Measurements from ENCODE around the gene OR2A14. TPM values are rescaled to one million over a fixed set of nuclear protein-coding genes. Genes with fewer than 3 reads are reported as not detected.

Gene OR2A14
- total and polyA plus RNA-seq, 2 of the 4 experiments (the other 2 are of a cell fraction), result not detected

Small RNA genes within 50 kb of the gene (microRNA-seq; reads per million reads assigned to microRNA genes)
- not detected for gene OR2A41P (ENCODE audit: insufficient read depth, insufficient read length)

Small RNA genes within 50 kb of the gene (small RNA-seq; reads per million reads assigned to genes)
- 0 reads per million in 5 experiments for gene OR2A41P

Other genes starting within 250 kb of the OR2A14 start
- gene TCAF1, start 221.0 kb upstream of the OR2A14 start, total RNA-seq (2012; rRNA removed), result 86.4 and 91.8 TPM in 2 replicates
- gene TCAF1, start 221.0 kb upstream of the OR2A14 start, polyA plus RNA-seq (2012; rRNA removed), result 35.1 and 39.3 TPM in 2 replicates
- gene OR2F2, start 187.9 kb upstream of the OR2A14 start, total RNA-seq (2012; rRNA removed), result not detected in 2 replicates
- gene OR2F2, start 187.9 kb upstream of the OR2A14 start, polyA plus RNA-seq (2012; rRNA removed), result not detected in 2 replicates
- gene OR2F1, start 168.3 kb upstream of the OR2A14 start, total RNA-seq (2012; rRNA removed), result not detected in 2 replicates
- not detected in 2 replicates for gene OR2F1, start 168.3 kb upstream of the OR2A14 start, polyA plus RNA-seq (2012; rRNA removed)
- not detected in 2 replicates for gene OR6B1, start 122.9 kb upstream of the OR2A14 start, total RNA-seq (2012; rRNA removed)
- gene OR6B1, start 122.9 kb upstream of the OR2A14 start, polyA plus RNA-seq (2012; rRNA removed), result not detected in 2 replicates
- gene OR2A5, start 74.2 kb upstream of the OR2A14 start, total RNA-seq (2012; rRNA removed), result not detected in 2 replicates
- not detected in 2 replicates for gene OR2A5, start 74.2 kb upstream of the OR2A14 start, polyA plus RNA-seq (2012; rRNA removed)
- not detected in 2 replicates for gene OR2A25, start 53.4 kb upstream of the OR2A14 start, total RNA-seq (2012; rRNA removed)
- not detected in 2 replicates for gene OR2A25, start 53.4 kb upstream of the OR2A14 start, polyA plus RNA-seq (2012; rRNA removed)
- not detected in 2 replicates for gene OR2A12, start 36.9 kb upstream of the OR2A14 start, total RNA-seq (2012; rRNA removed)
- not detected in 2 replicates for gene OR2A12, start 36.9 kb upstream of the OR2A14 start, polyA plus RNA-seq (2012; rRNA removed)
- not detected in 2 replicates for gene OR2A2, start 13.6 kb upstream of the OR2A14 start, total RNA-seq (2012; rRNA removed)
- gene OR2A2, start 13.6 kb upstream of the OR2A14 start, polyA plus RNA-seq (2012; rRNA removed), result not detected in 2 replicates
- not detected in 2 replicates for gene CTAGE4, start 60.3 kb downstream of the OR2A14 start, total RNA-seq (2012; rRNA removed)
- gene CTAGE4, start 60.3 kb downstream of the OR2A14 start, polyA plus RNA-seq (2012; rRNA removed), result 0.03 TPM in 1 of 2 replicates, not detected in the other
- gene ARHGEF35, start 72.7 kb downstream of the OR2A14 start, total RNA-seq (2012; rRNA removed), result not detected in 2 replicates
- not detected in 2 replicates for gene ARHGEF35, start 72.7 kb downstream of the OR2A14 start, polyA plus RNA-seq (2012; rRNA removed)
- gene OR2A42, start 116.4 kb downstream of the OR2A14 start, total RNA-seq (2012; rRNA removed), result not detected in 2 replicates
- not detected in 2 replicates for gene OR2A42, start 116.4 kb downstream of the OR2A14 start, polyA plus RNA-seq (2012; rRNA removed)
- gene OR2A7, start 141.6 kb downstream of the OR2A14 start, total RNA-seq (2012; rRNA removed), result not detected in 2 replicates
- gene OR2A7, start 141.6 kb downstream of the OR2A14 start, polyA plus RNA-seq (2012; rRNA removed), result not detected in 2 replicates
- gene CTAGE8, start 146.1 kb downstream of the OR2A14 start, total RNA-seq (2012; rRNA removed), result not detected in 2 replicates
- gene CTAGE8, start 146.1 kb downstream of the OR2A14 start, polyA plus RNA-seq (2012; rRNA removed), result not detected in 2 replicates
- gene OR2A1, start 189.2 kb downstream of the OR2A14 start, total RNA-seq (2012; rRNA removed), result not detected in 2 replicates
- gene OR2A1, start 189.2 kb downstream of the OR2A14 start, polyA plus RNA-seq (2012; rRNA removed), result not detected in 2 replicates
- gene ARHGEF5, start 232.2 kb downstream of the OR2A14 start, total RNA-seq (2012; rRNA removed), result under 0.01 TPM in 2 replicates
- 0.10 and 0.19 TPM in 2 replicates for gene ARHGEF5, start 232.2 kb downstream of the OR2A14 start, polyA plus RNA-seq (2012; rRNA removed)